HCT116 (cell line): ENCODE measurements around the gene RPS6KA6. TPM values are rescaled to one million over a fixed set of nuclear protein-coding genes. Genes with fewer than 3 reads are reported as not detected.

Experiments used
- ATAC-seq: fragments of 200-7000 bp; cut with Tn5 transposase; 2 replicates; pipeline ENCODE4 v1.9.1; 2020; ENCODE audit warnings: mild to moderate bottlenecking, moderate library complexity
- BruUV-seq: library from RNA; stranded (reverse); fragments of 400-500 nt; replicated peaks from 2 replicates; lab custom pipeline; 2021; lab: Mats Ljungman, UMichigan
- CTCF ChIA-PET: fragments of 300-600 bp; sonication (Branson Sonifier 250); formaldehyde crosslinking; loops from one replicate; lab custom pipeline; 2021; ENCODE audit warnings: antibody characterized with exemption; lab: Charles Lee
- POLR2A ChIA-PET: fragments of 300-600, 350-600 bp; sonication (Branson Sonifier 250); formaldehyde crosslinking; loops from one replicate; lab custom pipeline; 2021; ENCODE audit warnings: antibody characterized with exemption; lab: Charles Lee
- RAD21 ChIA-PET, 2 experiments: fragments of 300-600 bp; sonication (Branson Sonifier 250); formaldehyde crosslinking; loops; one replicate each; lab custom pipeline; 2023; ENCODE audit warnings: low total read pairs in 2 of 2; ENCODE audit not compliant: uncharacterized antibody in 2 of 2, unreplicated experiment in 2 of 2, low non-redundant PET in 1 of 2; lab: Charles Lee
- DNase-seq: peaks from one replicate; pipeline ENCODE4 v3.0.0-alpha.2; 2010; ENCODE audit warnings: low read depth, low spot score
- H2AFZ ChIP-seq: fragments of 200-600 bp; shearing (Covaris generic), sonication (generic); 2 replicates; pipeline ENCODE4 v1.6.1; 2017; ENCODE audit warnings: low read depth, mixed run types, mixed read lengths, antibody characterized with exemption, low read length; ENCODE audit not compliant: poor library complexity, severe bottlenecking
- H3K27ac ChIP-seq: 2 replicates; pipeline ENCODE4 v1.5.1; 2012; ENCODE audit warnings: low read depth, low read length
- H3K27me3 ChIP-seq: fragments of 200-600 bp; sonication (generic); 2 replicates; pipeline ENCODE4 v1.6.1; 2016; ENCODE audit warnings: mixed run types, low read length, mixed read lengths; ENCODE audit not compliant: insufficient read depth
- H3K36me3 ChIP-seq, 2 experiments: fragments of 200-500 bp in 1 of 2; fragments of 200-600 bp in 1 of 2; sonication (Bioruptor generic) in 1 of 2; sonication (generic) in 1 of 2; 2 replicates each; pipeline versions ENCODE4 v1.5.1 to v1.6.1; 2014 to 2016; ENCODE audit warnings: low read length in 2 of 2, inconsistent platforms in 1 of 2, mixed read lengths in 1 of 2, mixed run types in 1 of 2; ENCODE audit not compliant: insufficient read depth in 2 of 2, control insufficient read depth in 1 of 2
- H3K4me1 ChIP-seq, 2 experiments: fragments of 200-600 bp in 1 of 2; sonication (generic) in 1 of 2; 2 replicates each; pipeline versions ENCODE4 v1.5.1 to v1.6.1; 2012 to 2017; ENCODE audit warnings: low read length in 2 of 2, inconsistent platforms in 1 of 2, mild to moderate bottlenecking in 1 of 2, mixed read lengths in 1 of 2, mixed run types in 1 of 2, moderate library complexity in 1 of 2; ENCODE audit not compliant: insufficient read depth in 2 of 2, control insufficient read depth in 1 of 2
- H3K4me2 ChIP-seq: fragments of 200-600 bp; sonication (generic); 2 replicates; pipeline ENCODE4 v1.6.1; 2017; ENCODE audit warnings: mixed run types, low read length, mixed read lengths
- H3K4me3 ChIP-seq, 2 experiments: fragments of 200-600 bp in 1 of 2; sonication (generic) in 1 of 2; replicated peaks in 1 of 2; 2 replicates each; pipeline ENCODE4 v1.5.1; 2011 to 2016; ENCODE audit warnings: low read length in 2 of 2, control low read depth in 1 of 2, low read depth in 1 of 2, mild to moderate bottlenecking in 1 of 2, mixed read lengths in 1 of 2, mixed run types in 1 of 2
- H3K79me2 ChIP-seq: fragments of 200-600 bp; sonication (generic); 2 replicates; pipeline ENCODE4 v1.6.1; 2017; ENCODE audit warnings: mild to moderate bottlenecking, mixed run types, low read length, moderate library complexity, mixed read lengths; ENCODE audit not compliant: insufficient read depth
- H3K9ac ChIP-seq: fragments of 200-600 bp; sonication (generic); 2 replicates; pipeline ENCODE4 v1.6.1; 2016; ENCODE audit warnings: low read length, mixed read lengths
- H3K9me2 ChIP-seq: fragments of 200-600 bp; sonication (generic), shearing (Covaris generic); 2 replicates; pipeline ENCODE4 v1.6.1; 2017; ENCODE audit warnings: mixed run types, mild to moderate bottlenecking, moderate library complexity; ENCODE audit not compliant: insufficient read depth
- H3K9me3 ChIP-seq, 2 experiments: fragments of 200-500 bp in 1 of 2; fragments of 200-600 bp in 1 of 2; sonication (Bioruptor generic) in 1 of 2; sonication (generic) in 1 of 2; 2 replicates each; pipeline ENCODE4 v1.6.1; 2014 to 2017; ENCODE audit warnings: low read length in 2 of 2, mixed read lengths in 2 of 2, inconsistent platforms in 1 of 2, low read depth in 1 of 2, mild to moderate bottlenecking in 1 of 2, mixed run types in 1 of 2, moderate library complexity in 1 of 2; ENCODE audit not compliant: control insufficient read depth in 1 of 2, insufficient read depth in 1 of 2
- H4K20me1 ChIP-seq: fragments of 200-600 bp; sonication (generic), shearing (Covaris generic); 2 replicates; pipeline ENCODE4 v1.6.1; 2017; ENCODE audit warnings: mixed run types, mild to moderate bottlenecking, moderate library complexity; ENCODE audit not compliant: insufficient read depth
- ATF3 ChIP-seq: IDR thresholded peaks from 2 replicates; pipeline ENCODE4 v1.6.1; 2012
- CBX3 ChIP-seq: IDR thresholded peaks from 2 replicates; pipeline ENCODE4 v1.6.1; 2012; ENCODE audit warnings: low read depth
- CTCF ChIP-seq, 3 experiments: fragments of 200-600 bp in 1 of 3; sonication (generic) in 1 of 3; IDR thresholded peaks in 2 of 3; conservative IDR thresholded peaks in 1 of 3; 2 replicates each; pipeline ENCODE4 v1.5.1; 2012 to 2017; ENCODE audit warnings: low read depth in 2 of 3, low read length in 2 of 3, antibody characterized with exemption in 1 of 3, borderline replicate concordance in 1 of 3, control low read depth in 1 of 3, mild to moderate bottlenecking in 1 of 3, mixed read lengths in 1 of 3, mixed run types in 1 of 3, moderate library complexity in 1 of 3; ENCODE audit not compliant: insufficient read depth in 1 of 3
- EGR1 ChIP-seq: IDR thresholded peaks from 2 replicates; pipeline ENCODE4 v1.6.1; 2012; ENCODE audit warnings: low read depth
- ELF1 ChIP-seq: IDR thresholded peaks from 2 replicates; pipeline ENCODE4 v1.6.1; 2012; ENCODE audit warnings: low read depth, borderline replicate concordance
- EZH2 ChIP-seq: fragments of 200-600 bp; sonication (generic); IDR thresholded peaks from 2 replicates; pipeline ENCODE4 v1.6.1; 2017; ENCODE audit warnings: antibody characterized with exemption, mixed run types
- EZH2phosphoT487 ChIP-seq: fragments of 200-600 bp; IDR thresholded peaks from 2 replicates; pipeline ENCODE4 v1.6.1; 2018; ENCODE audit warnings: antibody characterized with exemption, borderline replicate concordance
- FOSL1 ChIP-seq: IDR thresholded peaks from 2 replicates; pipeline ENCODE4 v1.6.1; 2012; ENCODE audit warnings: low read depth
- JUND ChIP-seq: IDR thresholded peaks from 2 replicates; pipeline ENCODE4 v1.6.1; 2012
- MAX ChIP-seq: IDR thresholded peaks from 2 replicates; pipeline ENCODE4 v1.6.1; 2012
- POLR2A ChIP-seq: IDR thresholded peaks from 2 replicates; pipeline ENCODE4 v1.7.0; 2011; ENCODE audit warnings: borderline replicate concordance; ENCODE audit not compliant: insufficient read depth, insufficient read length; ENCODE audit errors: extremely low read depth
- POLR2AphosphoS5 ChIP-seq: IDR thresholded peaks from 2 replicates; pipeline ENCODE4 v1.6.1; 2011; ENCODE audit warnings: mild to moderate bottlenecking, low read depth, low read length, moderate library complexity
- RAD21 ChIP-seq: IDR thresholded peaks from 2 replicates; pipeline ENCODE4 v1.6.1; 2012; ENCODE audit warnings: low read depth, mild to moderate bottlenecking
- SRF ChIP-seq: IDR thresholded peaks from 2 replicates; pipeline ENCODE4 v1.6.1; 2012; ENCODE audit warnings: low read depth
- TCF7L2 ChIP-seq: IDR thresholded peaks from 2 replicates; pipeline ENCODE4 v1.7.0; 2011; ENCODE audit warnings: borderline replicate concordance, inconsistent platforms; ENCODE audit not compliant: insufficient read depth, insufficient read length; ENCODE audit errors: extremely low read depth
- YY1 ChIP-seq: IDR thresholded peaks from 2 replicates; pipeline ENCODE4 v1.6.1; 2011; ENCODE audit warnings: low read length, low read depth, moderate library complexity, mild to moderate bottlenecking; ENCODE audit not compliant: insufficient replicate concordance; ENCODE audit errors: extremely low read depth
- ZBTB33 ChIP-seq: IDR thresholded peaks from 2 replicates; pipeline ENCODE4 v1.6.1; 2011; ENCODE audit warnings: mild to moderate bottlenecking, low read length, moderate library complexity; ENCODE audit not compliant: insufficient replicate concordance; ENCODE audit errors: extremely low read depth
- ZFX ChIP-seq: fragments of 450-650 bp; IDR thresholded peaks from 2 replicates; pipeline ENCODE4 v1.6.1; 2017
- intact Hi-C: fragments of 100-400 bp; cut with micrococcal nuclease; formaldehyde crosslinking; loops from 2 replicates; pipeline ENCODE4 v1.10.0; 2022
- total RNA-seq: library from RNA; stranded (reverse); gene quantifications from one replicate; pipeline ENCODE4 v1.2.1, GENCODE V29; 2021; ENCODE audit not compliant: unreplicated experiment

RPS6KA6 gene
- total RNA-seq, 1 experiment from 2014 or later = not detected

GRCh38 chrX:84108584-84108983, 79.4 kb downstream of the RPS6KA6 start:
- no peaks in the 10 kb centered on the region for H3K36me3 ChIP-seq
- CTCF ChIA-PET = no interaction called here
- no peaks in the 10 kb centered on the region for H3K4me1 ChIP-seq
- no peaks in the 10 kb centered on the region for H3K79me2 ChIP-seq
- no peaks in the 10 kb centered on the region for H4K20me1 ChIP-seq
- RAD21 ChIA-PET = no interaction called here
- BruUV-seq = no TSS peak
- no peaks in the 10 kb centered on the region for H3K9me2 ChIP-seq
- H2AFZ ChIP-seq = no peak overlapping the region
- no peak overlapping the region for H3K4me2 ChIP-seq
- no peaks in the 10 kb centered on the region; a peak in 1 of 4 replicates for H3K9me3 ChIP-seq
- H3K27me3 ChIP-seq = no peaks in the 10 kb centered on the region
- DNase-seq (no peak), ATAC-seq (no peak)
- TF ChIP-seq RAD21 = no peak
- no peak for TF ChIP-seq ATF3
- TF ChIP-seq TCF7L2 = no peak
- no peak for TF ChIP-seq EGR1
- TF ChIP-seq ZFX = no peak
- no peak for TF ChIP-seq SRF
- TF ChIP-seq EZH2 = no peak
- no peak for TF ChIP-seq POLR2AphosphoS5
- intact Hi-C loops = no loop called here
- no peak overlapping the region for H3K27ac ChIP-seq
- POLR2A ChIA-PET = no interaction called here
- no peak overlapping the region for H3K9ac ChIP-seq
- no peak overlapping the region for H3K4me3 ChIP-seq

- H3K4me2 ChIP-seq = no peak overlapping the region
- H3K4me3 ChIP-seq = no peak overlapping the region
- H3K9me3 ChIP-seq = no peaks in the 10 kb centered on the region
- no peak overlapping the region for H3K9ac ChIP-seq
- ChIA-PET RAD21 (no interaction called here), POLR2A (no interaction called here), CTCF (no interaction called here)
- no peaks in the 10 kb centered on the region for H3K79me2 ChIP-seq
- no peak overlapping the region for H2AFZ ChIP-seq
- no peaks in the 10 kb centered on the region for H3K4me1 ChIP-seq
- no peaks in the 10 kb centered on the region for H3K27me3 ChIP-seq
- H3K9me2 ChIP-seq = no peaks in the 10 kb centered on the region
- intact Hi-C loops = no loop called here
- DNase-seq = no peak
- H4K20me1 ChIP-seq = no peaks in the 10 kb centered on the region
- BruUV-seq = no TSS peak
- no peak overlapping the region for H3K27ac ChIP-seq
- no peaks in the 10 kb centered on the region for H3K36me3 ChIP-seq
- no peak for ATAC-seq
- TF ChIP-seq EZH2phosphoT487 = no peak
- no peak for TF ChIP-seq ELF1
- no peak for TF ChIP-seq YY1
- no peak for TF ChIP-seq EGR1
- no peak for TF ChIP-seq CTCF (IDR thresholded peaks at IDR 0.05 in 2 of 3, conservative IDR thresholded peaks at IDR 0.05 in 1 of 3; ENCODE audit: borderline replicate concordance in 1 of 3, insufficient read depth in 1 of 3, low read depth in 2 of 3, low read length in 2 of 3)
- no peak for TF ChIP-seq FOSL1
- TF ChIP-seq SRF = no peak
- TF ChIP-seq EZH2 = no peak
- TF ChIP-seq MAX = no peak
- no peak for TF ChIP-seq JUND
- no peak for TF ChIP-seq POLR2AphosphoS5
- no peak for TF ChIP-seq CBX3
- no peak for TF ChIP-seq TCF7L2
- no peak for TF ChIP-seq POLR2A
- no peak for TF ChIP-seq ZBTB33
Measured at GRCh38 chrX:84099120-84099519, 88.9 kb downstream of the RPS6KA6 start.
